Chondrocyte (in vitro differentiated cells): ENCODE data around the gene RPL11. TPM values are rescaled to one million over a fixed set of nuclear protein-coding genes. Genes with fewer than 3 reads are reported as not detected.

Experiments
- DNase-seq: peaks from one replicate; pipeline ENCODE4 v3.0.0; 2021; ENCODE audit warnings: mixed read lengths, low spot score
- H3K27ac Mint-ChIP-seq: one replicate; pipeline ENCODE4 v1.8.0; 2021; ENCODE audit warnings: mild to moderate bottlenecking, moderate library complexity, mixed read lengths; ENCODE audit not compliant: unreplicated experiment
- H3K27me3 Mint-ChIP-seq: 2 replicates; pipeline ENCODE4 v1.8.0; 2021; ENCODE audit warnings: low read depth, mixed read lengths
- H3K36me3 Mint-ChIP-seq: 2 replicates; pipeline ENCODE4 v1.8.0; 2021; ENCODE audit warnings: low read depth, mixed read lengths
- H3K4me1 Mint-ChIP-seq: 2 replicates; pipeline ENCODE4 v1.8.0; 2021; ENCODE audit warnings: low read depth, mild to moderate bottlenecking, mixed read lengths
- H3K4me3 Mint-ChIP-seq: one replicate; pipeline ENCODE4 v1.8.0; 2021; ENCODE audit warnings: mild to moderate bottlenecking, moderate library complexity, mixed read lengths; ENCODE audit not compliant: unreplicated experiment
- H3K9me3 Mint-ChIP-seq: 2 replicates; pipeline ENCODE4 v1.8.0; 2021; ENCODE audit warnings: low read depth, mixed read lengths
- CTCF ChIP-seq: fragments of 200-600 bp; sonication (generic); IDR thresholded peaks from 2 replicates; pipeline ENCODE4 v1.5.0; 2021; ENCODE audit warnings: antibody characterized with exemption, mild to moderate bottlenecking, moderate library complexity
- long read RNA-seq: library from polyadenylated mRNA; stranded (forward); transcript quantifications from one replicate; pipeline ENCODE4 v2.0.0, GENCODE V29; 2021
- total RNA-seq: library from RNA; stranded (reverse); gene quantifications from 3 replicates; pipeline ENCODE4 v1.2.1, GENCODE V29; 2021

Gene RPL11
- total RNA-seq, result 485 to 589 TPM (median 492 TPM) in 3 replicates
- long read RNA-seq, transcript RPL11-206 (6 exons, 1,017 nt), result major isoform, 262 of 350 reads
- long read RNA-seq, transcript RPL11-203 (5 exons, 879 nt), result minor isoform, 25 of 350 reads
- long read RNA-seq, transcript RPL11-201 (6 exons, 660 nt), result minor isoform, 28 of 350 reads
- long read RNA-seq, partial matches to known transcripts, result 31 of 350 reads
- long read RNA-seq, other reads (novel, unspliced or antisense), result 4 of 350 reads

DNA sequence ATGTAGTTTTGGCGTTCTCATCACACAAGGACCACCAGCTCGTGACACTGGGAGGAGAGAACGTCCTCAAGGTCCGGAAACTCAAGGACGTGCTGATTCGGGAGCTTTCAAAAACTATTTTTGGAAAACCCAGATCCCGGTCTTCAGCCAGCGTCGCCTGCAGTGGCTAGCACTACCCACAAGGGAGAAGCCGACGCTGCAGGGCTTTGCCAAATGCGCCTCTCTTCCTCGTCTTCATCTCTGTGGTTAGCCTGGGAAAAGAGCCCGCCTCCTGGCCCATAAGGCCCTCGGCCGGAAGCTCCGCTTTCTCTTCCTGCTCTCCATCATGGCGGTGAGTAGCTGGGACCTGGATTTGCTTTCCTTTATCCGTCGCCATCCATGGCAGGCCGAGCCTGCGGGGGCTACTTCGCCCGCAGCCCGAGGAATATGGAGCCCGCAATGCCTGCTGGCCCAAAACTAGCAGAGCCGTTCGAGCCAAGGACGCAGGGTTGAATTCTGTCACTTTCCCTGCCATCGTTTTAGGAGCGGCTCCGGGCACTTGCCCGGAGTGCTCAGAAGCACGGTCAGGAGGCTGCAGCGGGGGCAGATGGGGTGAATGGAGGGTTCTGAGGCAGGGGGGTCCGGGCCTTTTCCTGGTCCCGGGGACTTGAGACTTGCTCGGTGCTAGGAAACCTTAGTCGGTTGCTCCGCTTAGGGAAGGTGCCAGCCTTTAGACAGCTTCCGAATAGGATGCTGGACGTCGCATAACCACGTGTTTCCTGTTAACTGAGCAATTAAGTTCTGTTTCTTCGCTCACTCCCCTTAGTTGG lies at the start of gene RPL11:
Gene RPL11 (plus strand): TSS at position 308 of the 809 bp plus-strand sequence. CDS start 18 bp downstream, at position 326.
- H3K36me3 Mint-ChIP-seq, result peaks cover 34% of the 10 kb centered on the region
- TF ChIP-seq CTCF, result peak; percentile 79
- H3K9me3 Mint-ChIP-seq, result no peaks in the 10 kb centered on the region
- peak; percentile 93 for DNase-seq
- no peaks in the 10 kb centered on the region for H3K27me3 Mint-ChIP-seq
- H3K4me3 Mint-ChIP-seq, result peak within 1 kb of the TSS; percentile 96
- H3K27ac Mint-ChIP-seq, result peak within 1 kb of the TSS; percentile 91
- peaks cover 46% of the 10 kb centered on the region for H3K4me1 Mint-ChIP-seq

GRCh38 chr1:23643736-23644554 lies 47.7 kb upstream of the RPL11 start:
- peaks cover 3% of the 10 kb centered on the region for H3K27me3 Mint-ChIP-seq
- no peaks in the 10 kb centered on the region for H3K36me3 Mint-ChIP-seq
- H3K4me3 Mint-ChIP-seq, result no peak overlapping the region
- TF ChIP-seq CTCF, result no peak
- no peaks in the 10 kb centered on the region for H3K9me3 Mint-ChIP-seq
- no peak overlapping the region for H3K27ac Mint-ChIP-seq
- H3K4me1 Mint-ChIP-seq, result peaks cover 15% of the 10 kb centered on the region
- no peak for DNase-seq

- Mint-ChIP-seq H3K27me3 (peaks cover 3% of the 10 kb centered on the region), H3K36me3 (no peaks in the 10 kb centered on the region), H3K4me1 (peaks cover 15% of the 10 kb centered on the region), H3K27ac (no peak overlapping the region), H3K4me3 (no peak overlapping the region), H3K9me3 (no peaks in the 10 kb centered on the region)
- DNase-seq, result no peak
- TF ChIP-seq CTCF, result no peak
Measured at GRCh38 chr1:23644555-23644866, 47.1 kb upstream of the RPL11 start.

DNA sequence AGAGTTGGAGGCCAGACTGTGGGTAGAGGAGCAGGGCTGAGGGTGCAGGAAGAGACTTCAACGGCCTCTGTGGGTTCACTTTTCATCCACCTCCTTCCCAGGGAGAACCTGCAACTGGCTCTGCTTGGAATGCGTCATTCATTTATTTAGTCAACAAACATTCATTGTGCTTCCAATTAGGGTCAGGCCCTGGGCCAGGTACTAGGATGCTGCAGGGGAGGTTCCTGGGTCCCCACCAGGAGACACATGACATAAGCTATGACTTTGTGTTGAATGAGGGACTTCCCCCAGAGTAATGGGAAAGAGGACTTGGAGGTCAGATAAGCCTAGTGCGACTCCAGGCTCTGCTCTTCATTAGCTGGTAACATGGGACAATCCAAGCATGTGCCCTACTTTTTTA lies 46.3 kb upstream of the RPL11 start:
- Mint-ChIP-seq H3K27me3 (peaks cover 5% of the 10 kb centered on the region), H3K27ac (no peak overlapping the region), H3K4me1 (peaks cover 15% of the 10 kb centered on the region), H3K9me3 (no peaks in the 10 kb centered on the region), H3K36me3 (no peaks in the 10 kb centered on the region), H3K4me3 (no peak overlapping the region)
- no peak for DNase-seq
- TF ChIP-seq CTCF, result no peak

DNA sequence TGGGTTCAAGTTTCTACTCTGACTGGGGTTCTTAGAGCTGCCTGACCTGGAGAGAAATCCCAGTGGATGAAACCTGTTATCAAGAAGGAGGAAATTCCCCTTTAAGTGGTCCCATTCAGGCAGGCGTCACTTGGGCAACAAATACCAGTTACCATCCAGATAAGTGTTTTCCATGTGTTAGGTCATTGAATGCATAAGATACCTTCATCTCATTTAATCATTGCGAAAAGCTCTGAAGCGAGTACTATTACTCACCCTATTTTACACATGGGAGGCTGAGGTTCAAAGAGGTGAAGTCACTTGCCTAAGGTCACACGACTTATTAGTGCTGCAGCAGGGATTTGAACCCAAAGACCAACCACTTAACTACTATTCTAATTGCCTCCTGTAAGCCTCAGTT lies 45.5 kb upstream of the RPL11 start:
- Mint-ChIP-seq H3K27ac (no peak overlapping the region), H3K4me1 (peaks cover 17% of the 10 kb centered on the region), H3K36me3 (no peaks in the 10 kb centered on the region), H3K27me3 (peaks cover 9% of the 10 kb centered on the region), H3K9me3 (no peaks in the 10 kb centered on the region), H3K4me3 (no peak overlapping the region)
- no peak for TF ChIP-seq CTCF
- DNase-seq, result no peak
